ENCODE data around the gene MAPK8IP3. TPM values are rescaled to one million over a fixed set of nuclear protein-coding genes. Genes with fewer than 3 reads are reported as not detected.

Gene MAPK8IP3
- total and polyA plus RNA-seq, 9 of the 15 experiments (the other 6 are each of a cell fraction or from before 2014, with no cell fraction given), result 0.17 to 58.7 (median 16.7) TPM

GRCh38 chr16:1706386-1707192 lies 594 bp downstream of the MAPK8IP3 start:
- Histone ChIP-seq H3K79me2 (ENCODE audit: control insufficient read depth, insufficient read depth, low read length) (peaks cover 53% of the 10 kb centered on the region), H3K4me1 (replicated peaks in 1 of 2; ENCODE audit: control insufficient read depth in 2 of 2, insufficient read depth in 2 of 2, low read length in 2 of 2) (peaks cover 28 to 47% of the 10 kb centered on the region in 2 experiments), H3K9me3 (replicated peaks; ENCODE audit: control insufficient read depth, insufficient read depth, low read depth, low read length) (no peaks in the 10 kb centered on the region), H3K27me3 (ENCODE audit: control insufficient read depth in 2 of 2, insufficient read depth in 2 of 2, low read length in 2 of 2) (no peaks in the 10 kb centered on the region), H3K9ac (ENCODE audit: insufficient read depth in 1 of 2, low read depth in 2 of 2, low read length in 2 of 2) (peak overlapping the region; percentile 81 to 99), H3K4me3 (peak overlapping the region; percentile 74), H4K20me1 (replicated peaks; ENCODE audit: control insufficient read depth, insufficient read depth, low read length) (peaks cover 25% of the 10 kb centered on the region), H3K27ac (ENCODE audit: extremely low read depth, low read depth, low read length) (peak overlapping the region; percentile 76), H3K9me1 (ENCODE audit: control insufficient read depth, insufficient read depth, low read length) (peaks cover 4% of the 10 kb centered on the region), H3K36me3 (ENCODE audit: control insufficient read depth, insufficient read depth, low read length) (peaks cover 21% of the 10 kb centered on the region), H2AFZ (ENCODE audit: low read depth, low read length) (peak overlapping the region; percentile 77), H3K4me2 (ENCODE audit: insufficient read depth, low read length) (peak overlapping the region; percentile 98)
- 1% methylated on average over 32 of the region's 62 CpGs for WGBS (ENCODE audit: insufficient coverage, low coverage, missing lambda C conversion rate)
- ChIA-PET CTCF (ENCODE audit: low intra/inter-chr PET ratio) (no interaction called here), POLR2A (interaction anchor here (0.6 to 4.1 kb wide), 16 partner anchors 13 to 599 kb away, joined by 3 to 21 read pairs (median 4); partner anchors contain the start of genes GNPTG, JPT2, TELO2 and TSR3)
- FAIRE-seq (no peak), DNase-seq (ENCODE audit: extremely low read depth in 1 of 4, low spot score in 3 of 4) (peak; percentile 56 to 72 (median 62)), ATAC-seq (peak; percentile 35)
- BruUV-seq (replicated peaks), result no TSS peak
- intact Hi-C loops (cut with micrococcal nuclease) (no loop called here), in situ Hi-C loops (cut with MboI) (no loop called here)
- TF ChIP-seq SRSF7 (optimal IDR thresholded peaks at IDR 0.05; ENCODE audit: low read depth, low read length), result no peak
- peak; percentile 70 for TF ChIP-seq EGR1 (conservative IDR thresholded peaks at IDR 0.05)
- TF ChIP-seq, protein P1, sequence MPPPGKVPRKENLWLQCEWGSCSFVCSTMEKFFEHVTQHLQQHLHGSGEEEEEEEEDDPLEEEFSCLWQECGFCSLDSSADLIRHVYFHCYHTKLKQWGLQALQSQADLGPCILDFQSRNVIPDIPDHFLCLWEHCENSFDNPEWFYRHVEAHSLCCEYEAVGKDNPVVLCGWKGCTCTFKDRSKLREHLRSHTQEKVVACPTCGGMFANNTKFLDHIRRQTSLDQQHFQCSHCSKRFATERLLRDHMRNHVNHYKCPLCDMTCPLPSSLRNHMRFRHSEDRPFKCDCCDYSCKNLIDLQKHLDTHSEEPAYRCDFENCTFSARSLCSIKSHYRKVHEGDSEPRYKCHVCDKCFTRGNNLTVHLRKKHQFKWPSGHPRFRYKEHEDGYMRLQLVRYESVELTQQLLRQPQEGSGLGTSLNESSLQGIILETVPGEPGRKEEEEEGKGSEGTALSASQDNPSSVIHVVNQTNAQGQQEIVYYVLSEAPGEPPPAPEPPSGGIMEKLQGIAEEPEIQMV (tag; conservative IDR thresholded peaks at IDR 0.05; ENCODE audit: low read depth), result no peak
- TF ChIP-seq ZNF398 (CRISPR knock-in tag; IDR thresholded peaks at IDR 0.05), result no peak
- TF ChIP-seq BCL6 (CRISPR knock-in tag; IDR thresholded peaks at IDR 0.05), result no peak
- TF ChIP-seq THRAP3 (IDR thresholded peaks at IDR 0.05; ENCODE audit: borderline replicate concordance), result no peak
- TF ChIP-seq POLR2AphosphoS5 (IDR thresholded peaks at IDR 0.05; ENCODE audit: control insufficient read depth, insufficient read depth, low read depth, low read length), result no peak
- TF ChIP-seq MEF2A (IDR thresholded peaks at IDR 0.05; ENCODE audit: control insufficient read depth, low read depth, low read length), result no peak
- no peak for TF ChIP-seq KAT7 (CRISPR knock-in tag; IDR thresholded peaks at IDR 0.05; ENCODE audit: borderline replicate concordance)
- TF ChIP-seq TCF7L2 (IDR thresholded peaks at IDR 0.05; ENCODE audit: low read depth, low read length), result no peak
- TF ChIP-seq RBBP5 (IDR thresholded peaks at IDR 0.05; ENCODE audit: borderline replicate concordance, insufficient read depth, low read length, poor library complexity, severe bottlenecking), result peak; percentile 13
- TF ChIP-seq E2F5 (CRISPR knock-in tag; IDR thresholded peaks at IDR 0.05), result no peak
- TF ChIP-seq EP300 (IDR thresholded peaks at IDR 0.05; ENCODE audit: low read length), result no peak
- TF ChIP-seq, protein P2, sequence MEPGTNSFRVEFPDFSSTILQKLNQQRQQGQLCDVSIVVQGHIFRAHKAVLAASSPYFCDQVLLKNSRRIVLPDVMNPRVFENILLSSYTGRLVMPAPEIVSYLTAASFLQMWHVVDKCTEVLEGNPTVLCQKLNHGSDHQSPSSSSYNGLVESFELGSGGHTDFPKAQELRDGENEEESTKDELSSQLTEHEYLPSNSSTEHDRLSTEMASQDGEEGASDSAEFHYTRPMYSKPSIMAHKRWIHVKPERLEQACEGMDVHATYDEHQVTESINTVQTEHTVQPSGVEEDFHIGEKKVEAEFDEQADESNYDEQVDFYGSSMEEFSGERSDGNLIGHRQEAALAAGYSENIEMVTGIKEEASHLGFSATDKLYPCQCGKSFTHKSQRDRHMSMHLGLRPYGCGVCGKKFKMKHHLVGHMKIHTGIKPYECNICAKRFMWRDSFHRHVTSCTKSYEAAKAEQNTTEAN (CRISPR knock-in tag; IDR thresholded peaks at IDR 0.05), result no peak
